ENCODE results near the gene THAP7. TPM values are rescaled to one million over a fixed set of nuclear protein-coding genes. Genes with fewer than 3 reads are reported as not detected.
"Not testable (repeated sequence)": the region's sequence is repeated elsewhere in the genome, so short reads cannot be mapped to it uniquely, and the experiment has no call there.

THAP7 gene
- total RNA-seq, 4 donors from 2014 or later = 16.2 to 45.9 (median 30.9) TPM

DNA sequence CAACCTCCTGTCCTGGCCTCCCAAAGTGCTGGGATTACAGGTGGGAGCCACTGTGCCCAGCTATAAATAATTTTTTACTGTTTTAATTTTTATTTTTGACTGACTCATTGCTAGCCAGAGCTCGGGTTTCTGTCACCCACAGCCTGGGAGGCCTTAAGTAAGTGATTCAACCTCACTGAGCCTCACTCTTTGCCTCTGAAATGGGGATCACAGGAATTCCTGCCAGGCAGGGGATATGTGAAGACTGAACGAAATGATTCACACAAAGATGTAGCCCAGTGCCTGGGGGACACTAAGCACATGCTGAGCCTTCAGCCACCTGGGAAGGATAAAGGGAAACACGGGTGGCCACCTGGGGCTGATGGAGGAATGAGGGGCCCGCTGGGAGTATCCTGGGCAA, 40.0 kb upstream of the THAP7 start:
- no peaks in the 10 kb centered on the region for H3K4me1 ChIP-seq
- H3K4me3 ChIP-seq = no peak overlapping the region
- H3K27me3 ChIP-seq = no peaks in the 10 kb centered on the region
- no peaks in the 10 kb centered on the region for H3K9me3 ChIP-seq
- H3K36me3 ChIP-seq = no peaks in the 10 kb centered on the region
- no peak overlapping the region for H3K27ac ChIP-seq
- no peak for DNase-seq
- TF ChIP-seq POLR2A (IDR thresholded peaks at IDR 0.05) (no peak), CTCF (IDR thresholded peaks at IDR 0.05) (no peak)
- intact Hi-C loops (cut with DNase I; ENCODE audit: low total_unique reads) = no loop called here

DNA sequence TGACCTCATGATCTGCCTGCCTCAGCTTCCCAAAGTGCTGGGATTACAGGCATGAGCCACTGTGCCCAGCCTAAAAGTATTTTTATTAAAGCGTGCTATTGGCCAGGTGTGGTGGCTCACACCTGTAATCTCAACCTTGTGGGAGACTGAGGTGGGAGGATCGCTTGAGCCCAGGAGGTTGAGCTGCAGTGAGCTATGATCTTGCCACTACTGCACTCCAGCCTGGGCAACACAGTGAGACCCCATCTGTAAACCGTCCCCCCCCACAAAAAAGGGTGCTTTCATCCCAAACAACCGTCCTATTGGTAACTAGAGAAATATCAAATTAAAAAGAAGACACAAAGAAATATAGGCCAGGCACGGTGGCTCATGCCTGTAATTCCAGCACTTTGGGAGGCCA, 37.2 kb upstream of the THAP7 start:
- H3K36me3 ChIP-seq; DNase-seq; H3K4me3 ChIP-seq; H3K9me3 ChIP-seq; H3K4me1 ChIP-seq; H3K27me3 ChIP-seq; intact Hi-C loops (cut with DNase I; ENCODE audit: low total_unique reads): not testable (repeated sequence)
- peak overlapping the region in 1 of 2 donors; percentile 38 for H3K27ac ChIP-seq

DNA sequence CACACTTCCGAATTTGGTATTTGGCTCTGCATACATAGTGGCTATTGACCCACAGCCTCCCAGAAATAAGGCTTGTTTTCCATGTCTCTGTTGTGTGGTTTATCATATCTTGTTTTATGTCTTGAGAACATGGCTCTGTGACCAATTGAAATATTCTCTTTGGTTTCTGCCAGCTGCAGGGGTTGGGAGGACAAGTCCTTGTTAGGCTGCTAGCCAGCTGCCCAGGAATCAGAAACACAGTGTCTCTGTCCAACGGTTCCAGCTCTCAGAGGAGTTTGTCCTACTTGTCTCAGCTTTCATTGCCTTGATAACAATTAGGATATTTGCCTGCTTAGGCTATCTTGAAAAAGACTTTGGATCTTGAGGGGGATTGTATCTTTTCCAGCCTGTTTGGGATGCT, 36.5 kb upstream of the THAP7 start:
- Histone ChIP-seq H3K27me3 (no peaks in the 10 kb centered on the region), H3K36me3 (no peaks in the 10 kb centered on the region), H3K27ac (peak overlapping the region; percentile 26 to 38), H3K4me1 (no peaks in the 10 kb centered on the region), H3K4me3 (no peak overlapping the region), H3K9me3 (no peaks in the 10 kb centered on the region)
- TF ChIP-seq POLR2A (IDR thresholded peaks at IDR 0.05) (no peak), CTCF (IDR thresholded peaks at IDR 0.05) (no peak)
- intact Hi-C loops (cut with DNase I; ENCODE audit: low total_unique reads) = no loop called here
- DNase-seq = no peak

- Histone ChIP-seq H3K36me3 (no peaks in the 10 kb centered on the region), H3K27ac (no peak overlapping the region), H3K4me3 (no peak overlapping the region), H3K27me3 (no peaks in the 10 kb centered on the region), H3K4me1 (peaks cover 0 to 7% of the 10 kb centered on the region in 2 donors), H3K9me3 (no peaks in the 10 kb centered on the region)
- DNase-seq = no peak
- intact Hi-C loops (cut with DNase I; ENCODE audit: low total_unique reads) = no loop called here
- no peak for TF ChIP-seq CTCF (IDR thresholded peaks at IDR 0.05)
- no peak for TF ChIP-seq POLR2A (IDR thresholded peaks at IDR 0.05)
Observed at GRCh38 chr22:21034989-21035388, 33.1 kb upstream of the THAP7 start.

- Histone ChIP-seq H3K27me3 (no peaks in the 10 kb centered on the region), H3K4me3 (no peak overlapping the region), H3K36me3 (no peaks in the 10 kb centered on the region), H3K4me1 (peaks cover 0 to 7% of the 10 kb centered on the region in 2 donors), H3K27ac (no peak overlapping the region), H3K9me3 (no peaks in the 10 kb centered on the region)
- no peak for TF ChIP-seq POLR2A (IDR thresholded peaks at IDR 0.05)
- no peak for TF ChIP-seq CTCF (IDR thresholded peaks at IDR 0.05)
- intact Hi-C loops (cut with DNase I; ENCODE audit: low total_unique reads) = no loop called here
- DNase-seq = no peak
Observed at GRCh38 chr22:21033895-21034294, 32.0 kb upstream of the THAP7 start.

All from uterus (tissue), 4 donors.